HL-60 (cell line): ENCODE data around the gene MBD5.

Source experiments
- DNase-seq, 2 experiments: peaks; one replicate each; pipeline ENCODE4 v3.0.0-alpha.2; 2010 to 2020; ENCODE audit warnings: low read depth in 1 of 2, low spot score in 1 of 2
- H3K27ac ChIP-seq: fragments of 250-450 bp; sonication (Bioruptor Pico); replicated peaks from 2 replicates; pipeline ENCODE4 v1.5.1; 2020; ENCODE audit warnings: mild to moderate bottlenecking, moderate library complexity
- H3K27me3 ChIP-seq: fragments of 250-450 bp; sonication (Bioruptor Pico); 2 replicates; pipeline ENCODE4 v1.5.1; 2021; ENCODE audit warnings: mild to moderate bottlenecking, moderate library complexity; ENCODE audit not compliant: insufficient read depth, poor library complexity, severe bottlenecking
- H3K4me3 ChIP-seq: replicated peaks from 2 replicates; pipeline ENCODE4 v1.5.1; 2011; ENCODE audit warnings: mild to moderate bottlenecking, control low read depth, low read length; ENCODE audit not compliant: insufficient read depth
- CTCF ChIP-seq: IDR thresholded peaks from one replicate; pipeline ENCODE4 v1.5.1; 2011; ENCODE audit warnings: low read length, control low read depth, inconsistent platforms; ENCODE audit not compliant: insufficient read depth
- GABPA ChIP-seq: IDR thresholded peaks from 2 replicates; pipeline ENCODE4 v1.6.1; 2012; ENCODE audit warnings: low read depth
- POLR2AphosphoS5 ChIP-seq: IDR thresholded peaks from 2 replicates; pipeline ENCODE4 v1.6.1; 2012; ENCODE audit warnings: low read depth
- REST ChIP-seq: IDR thresholded peaks from 2 replicates; pipeline ENCODE4 v1.6.1; 2012; ENCODE audit warnings: low read depth; ENCODE audit not compliant: insufficient replicate concordance
- SPI1 ChIP-seq: IDR thresholded peaks from 2 replicates; pipeline ENCODE4 v1.6.1; 2012; ENCODE audit warnings: low read depth, mild to moderate bottlenecking, borderline replicate concordance

Gene MBD5

GRCh38 chr2:148513427-148513826 is 492.5 kb downstream of the MBD5 start:
- Histone ChIP-seq H3K27ac (no peak overlapping the region), H3K4me3 (no peak overlapping the region), H3K27me3 (no peaks in the 10 kb centered on the region)
- no peak for DNase-seq
- TF ChIP-seq REST (no peak), CTCF (no peak), SPI1 (no peak), GABPA (no peak), POLR2AphosphoS5 (no peak)

- Histone ChIP-seq H3K27ac (no peak overlapping the region), H3K27me3 (no peaks in the 10 kb centered on the region), H3K4me3 (no peak overlapping the region)
- TF ChIP-seq POLR2AphosphoS5: no peak
- TF ChIP-seq GABPA: no peak
- TF ChIP-seq REST: no peak
- no peak for TF ChIP-seq SPI1
- no peak for TF ChIP-seq CTCF
- no peak for DNase-seq
Measured at GRCh38 chr2:148515120-148515519, 494.2 kb downstream of the MBD5 start.

GRCh38 chr2:148515976-148516375 is 495.1 kb downstream of the MBD5 start:
- DNase-seq: no peak
- Histone ChIP-seq H3K27ac (no peak overlapping the region), H3K27me3 (no peaks in the 10 kb centered on the region), H3K4me3 (no peak overlapping the region)
- no peak for TF ChIP-seq GABPA
- no peak for TF ChIP-seq POLR2AphosphoS5
- TF ChIP-seq SPI1: no peak
- no peak for TF ChIP-seq REST
- no peak for TF ChIP-seq CTCF
